SIG-M5 treated with dmso at 0.1 percent for 504 hours (cell line): Measurements from ENCODE around the gene ACTRT2.

Experiments
- DNase-seq: peaks from one replicate; lab custom pipeline; 2025; ENCODE audit not compliant: unreplicated experiment; lab: John Stamatoyannopoulos, UW

Gene ACTRT2

GRCh38 chr1:3031401-3032221, 10.3 kb downstream of the ACTRT2 start:
- DNase-seq: no peak

- DNase-seq: no peak
Measured at GRCh38 chr1:3032371-3033039, 11.2 kb downstream of the ACTRT2 start.

GRCh38 chr1:3033040-3033789, 11.9 kb downstream of the ACTRT2 start:
- DNase-seq: no peak

- DNase-seq: no peak
Measured at GRCh38 chr1:3033790-3034090, 12.5 kb downstream of the ACTRT2 start.

GRCh38 chr1:3034162-3034561, 12.9 kb downstream of the ACTRT2 start:
- no peak for DNase-seq

- no peak for DNase-seq
Measured at GRCh38 chr1:3034728-3035562, 13.7 kb downstream of the ACTRT2 start.

- no peak for DNase-seq
Measured at GRCh38 chr1:3035563-3036446, 14.5 kb downstream of the ACTRT2 start.

- DNase-seq: no peak
Measured at GRCh38 chr1:3036447-3037280, 15.4 kb downstream of the ACTRT2 start.

GRCh38 chr1:3037281-3038040, 16.2 kb downstream of the ACTRT2 start:
- no peak for DNase-seq

GRCh38 chr1:3038113-3038551, 16.9 kb downstream of the ACTRT2 start:
- no peak for DNase-seq

GRCh38 chr1:3038571-3039181, 17.4 kb downstream of the ACTRT2 start:
- no peak for DNase-seq

- DNase-seq: no peak
Measured at GRCh38 chr1:3040004-3040403, 18.7 kb downstream of the ACTRT2 start.

GRCh38 chr1:3042481-3042880, 21.2 kb downstream of the ACTRT2 start:
- DNase-seq: no peak

GRCh38 chr1:3049164-3049563, 27.9 kb downstream of the ACTRT2 start:
- no peak for DNase-seq

- no peak for DNase-seq
Measured at GRCh38 chr1:3049905-3050304, 28.6 kb downstream of the ACTRT2 start.

- DNase-seq: no peak
Measured at GRCh38 chr1:3050603-3051002, 29.3 kb downstream of the ACTRT2 start.

GRCh38 chr1:3051270-3052268, 30.3 kb downstream of the ACTRT2 start:
- no peak for DNase-seq
